Measurements from ENCODE around the gene CCNL2. TPM values are rescaled to one million over a fixed set of nuclear protein-coding genes. Genes with fewer than 3 reads are reported as not detected.
"Not testable (repeated sequence)": the region's sequence is repeated elsewhere in the genome, so short reads cannot be mapped to it uniquely, and the experiment has no call there.

The CCNL2 gene
- total RNA-seq, 1 donor from 2014 or later = 46.1 TPM

DNA sequence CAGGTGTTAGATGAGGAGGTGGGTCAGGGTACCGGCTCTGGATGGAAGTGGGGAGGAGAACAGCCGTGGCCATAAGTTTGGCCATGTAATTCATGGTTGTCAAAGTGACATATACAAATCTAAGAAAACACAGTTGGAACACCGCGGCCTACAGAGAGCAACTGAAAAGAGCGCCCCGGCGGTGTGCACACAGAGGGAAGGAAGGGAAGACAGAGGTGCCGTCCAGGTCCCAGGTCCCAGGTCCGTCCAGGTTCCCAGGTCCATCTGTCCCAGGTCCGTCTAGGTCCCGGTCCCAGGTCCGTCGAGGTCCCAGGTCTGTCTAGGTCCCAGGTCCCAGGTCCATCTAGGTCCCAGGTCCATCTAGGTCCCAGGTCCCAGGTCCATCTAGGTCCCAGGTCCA, 12.5 kb upstream of the CCNL2 start:
- TF ChIP-seq, protein P1, sequence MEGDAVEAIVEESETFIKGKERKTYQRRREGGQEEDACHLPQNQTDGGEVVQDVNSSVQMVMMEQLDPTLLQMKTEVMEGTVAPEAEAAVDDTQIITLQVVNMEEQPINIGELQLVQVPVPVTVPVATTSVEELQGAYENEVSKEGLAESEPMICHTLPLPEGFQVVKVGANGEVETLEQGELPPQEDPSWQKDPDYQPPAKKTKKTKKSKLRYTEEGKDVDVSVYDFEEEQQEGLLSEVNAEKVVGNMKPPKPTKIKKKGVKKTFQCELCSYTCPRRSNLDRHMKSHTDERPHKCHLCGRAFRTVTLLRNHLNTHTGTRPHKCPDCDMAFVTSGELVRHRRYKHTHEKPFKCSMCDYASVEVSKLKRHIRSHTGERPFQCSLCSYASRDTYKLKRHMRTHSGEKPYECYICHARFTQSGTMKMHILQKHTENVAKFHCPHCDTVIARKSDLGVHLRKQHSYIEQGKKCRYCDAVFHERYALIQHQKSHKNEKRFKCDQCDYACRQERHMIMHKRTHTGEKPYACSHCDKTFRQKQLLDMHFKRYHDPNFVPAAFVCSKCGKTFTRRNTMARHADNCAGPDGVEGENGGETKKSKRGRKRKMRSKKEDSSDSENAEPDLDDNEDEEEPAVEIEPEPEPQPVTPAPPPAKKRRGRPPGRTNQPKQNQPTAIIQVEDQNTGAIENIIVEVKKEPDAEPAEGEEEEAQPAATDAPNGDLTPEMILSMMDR (IDR thresholded peaks at IDR 0.05; ENCODE audit: borderline replicate concordance) = no peak
- Histone ChIP-seq H3K4me3 (no peak overlapping the region), H3K4me1 (peaks cover 30% of the 10 kb centered on the region), H3K27ac (replicated peaks) (no peak overlapping the region), H3K9me3 (replicated peaks) (no peaks in the 10 kb centered on the region), H3K36me3 (no peaks in the 10 kb centered on the region), H3K27me3 (ENCODE audit: low read depth) (no peaks in the 10 kb centered on the region)
- intact Hi-C loops (cut with micrococcal nuclease) = no loop called here
- DNase-seq = no peak

DNA sequence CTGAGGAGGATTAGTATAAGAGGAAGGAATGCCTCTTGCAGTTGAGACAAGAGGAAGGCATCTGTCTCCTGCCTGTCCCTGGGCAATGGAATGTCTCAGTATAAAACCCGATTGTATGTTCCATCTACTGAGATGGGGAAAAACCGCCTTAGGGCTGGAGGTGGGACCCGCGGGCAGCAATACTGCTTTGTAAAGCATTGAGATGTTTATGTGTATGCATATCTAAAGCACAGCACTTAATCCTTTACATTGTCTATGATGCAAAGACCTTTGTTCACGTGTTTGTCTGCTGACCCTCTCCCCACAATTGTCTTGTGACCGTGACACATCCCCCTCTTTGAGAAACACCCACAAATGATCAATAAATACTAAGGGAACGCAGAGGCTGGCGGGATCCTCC, 11.1 kb upstream of the CCNL2 start:
- H3K27me3 ChIP-seq (ENCODE audit: low read depth); DNase-seq; H3K36me3 ChIP-seq; H3K4me3 ChIP-seq; H3K27ac ChIP-seq (replicated peaks); H3K9me3 ChIP-seq (replicated peaks); intact Hi-C loops (cut with micrococcal nuclease): not testable (repeated sequence)
- H3K4me1 ChIP-seq = peaks cover 44% of the 10 kb centered on the region

DNA sequence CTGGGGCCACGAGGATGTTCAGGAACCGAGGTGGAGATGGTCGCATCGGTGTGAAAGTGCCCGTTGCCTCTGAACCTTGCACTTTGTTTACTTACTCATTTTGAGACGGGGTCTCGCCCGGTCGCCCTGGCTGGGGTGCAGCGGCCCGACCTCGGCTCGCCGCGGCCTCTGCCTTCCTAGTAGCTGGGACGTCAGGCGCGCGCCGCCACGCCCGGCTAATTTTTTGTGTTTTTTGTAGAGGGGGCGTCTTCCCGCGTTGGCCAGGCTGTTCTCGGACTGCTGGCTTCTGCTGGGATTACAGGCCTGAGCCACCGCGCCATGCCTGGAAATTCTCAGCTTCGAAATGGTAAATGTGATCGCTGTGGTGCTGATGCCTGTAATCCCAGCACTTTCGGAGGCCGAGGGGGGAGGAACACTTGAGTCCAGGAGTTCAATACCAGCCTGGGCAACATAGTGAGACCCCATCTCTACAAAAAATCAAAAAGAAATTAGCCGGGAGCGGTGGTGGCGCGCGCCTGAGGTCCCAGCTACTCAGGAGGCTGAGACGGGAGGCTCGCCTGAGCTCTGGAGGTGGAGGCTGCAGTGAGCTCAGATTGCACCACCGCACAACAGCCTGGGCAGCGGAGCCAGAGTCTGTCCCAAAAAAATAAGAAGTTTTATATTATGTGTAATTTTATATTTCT, 8.6 kb upstream of the CCNL2 start:
- H3K27me3 ChIP-seq (ENCODE audit: low read depth) = no peaks in the 10 kb centered on the region
- H3K27ac ChIP-seq (replicated peaks) = peak overlapping the region; percentile 90
- DNase-seq = no peak
- peak overlapping the region; percentile 90 for H3K4me3 ChIP-seq
- H3K4me1 ChIP-seq = peaks cover 53% of the 10 kb centered on the region
- H3K9me3 ChIP-seq (replicated peaks) = no peaks in the 10 kb centered on the region
- TF ChIP-seq, protein P1 (IDR thresholded peaks at IDR 0.05; ENCODE audit: borderline replicate concordance) = no peak
- H3K36me3 ChIP-seq = peaks cover 30% of the 10 kb centered on the region
- intact Hi-C loops (cut with micrococcal nuclease) = no loop called here

DNA sequence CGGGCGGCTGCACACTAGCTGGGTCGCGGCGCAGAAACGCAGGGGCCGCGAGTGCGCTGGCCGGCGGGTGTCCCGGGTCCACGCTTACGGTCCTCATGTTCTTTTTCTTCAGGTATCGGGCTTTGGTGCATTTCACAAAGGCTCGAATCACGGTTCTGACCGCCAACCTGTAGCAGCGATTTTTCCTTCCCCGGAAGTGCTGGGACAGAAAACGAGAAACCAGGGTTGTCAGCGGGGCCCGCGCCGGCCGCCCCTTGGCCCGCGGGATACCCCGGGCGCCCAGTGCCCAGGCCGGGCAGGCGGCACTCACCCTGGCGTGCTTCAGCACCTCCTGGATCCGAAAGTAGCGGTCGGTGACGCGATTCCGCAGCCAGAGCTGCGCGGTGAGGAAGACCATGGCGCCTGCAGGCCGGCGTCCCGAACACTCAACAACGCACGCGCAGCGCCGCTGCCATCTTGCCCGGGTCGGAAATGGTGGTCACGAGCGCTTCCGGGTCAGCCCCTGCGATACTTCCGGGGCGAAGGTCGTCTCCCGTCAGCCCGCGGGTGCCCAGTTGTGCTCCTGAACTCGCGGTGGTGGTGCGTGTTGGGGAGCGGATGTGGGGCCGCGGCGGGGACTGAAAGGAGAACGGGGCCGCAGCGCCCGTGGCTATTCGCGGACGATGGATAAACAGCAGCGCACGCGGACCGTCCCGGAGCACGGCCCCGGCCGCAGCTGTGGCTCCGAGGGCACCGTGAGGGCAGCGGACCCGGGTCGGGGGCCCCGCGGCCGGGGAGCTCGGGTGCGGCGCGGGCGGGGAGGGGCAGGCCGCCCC, 7.9 kb upstream of the CCNL2 start, which contains the start of gene MRPL20:
Gene MRPL20, minus strand, starts transcription at position 473 of the 815 bp plus-strand sequence. Its CDS starts 76 bp downstream, at position 397.
- H3K36me3 ChIP-seq = peaks cover 38% of the 10 kb centered on the region
- H3K4me1 ChIP-seq = peaks cover 57% of the 10 kb centered on the region
- no peaks in the 10 kb centered on the region for H3K27me3 ChIP-seq (ENCODE audit: low read depth)
- intact Hi-C loops (cut with micrococcal nuclease) = no loop called here
- peak; percentile 95 for DNase-seq
- H3K9me3 ChIP-seq (replicated peaks) = no peaks in the 10 kb centered on the region
- H3K4me3 ChIP-seq = peak within 1 kb of the TSS; percentile 90
- peak within 1 kb of the TSS; percentile 90 for H3K27ac ChIP-seq (replicated peaks)
- TF ChIP-seq, protein P1 (IDR thresholded peaks at IDR 0.05; ENCODE audit: borderline replicate concordance) = no peak

DNA sequence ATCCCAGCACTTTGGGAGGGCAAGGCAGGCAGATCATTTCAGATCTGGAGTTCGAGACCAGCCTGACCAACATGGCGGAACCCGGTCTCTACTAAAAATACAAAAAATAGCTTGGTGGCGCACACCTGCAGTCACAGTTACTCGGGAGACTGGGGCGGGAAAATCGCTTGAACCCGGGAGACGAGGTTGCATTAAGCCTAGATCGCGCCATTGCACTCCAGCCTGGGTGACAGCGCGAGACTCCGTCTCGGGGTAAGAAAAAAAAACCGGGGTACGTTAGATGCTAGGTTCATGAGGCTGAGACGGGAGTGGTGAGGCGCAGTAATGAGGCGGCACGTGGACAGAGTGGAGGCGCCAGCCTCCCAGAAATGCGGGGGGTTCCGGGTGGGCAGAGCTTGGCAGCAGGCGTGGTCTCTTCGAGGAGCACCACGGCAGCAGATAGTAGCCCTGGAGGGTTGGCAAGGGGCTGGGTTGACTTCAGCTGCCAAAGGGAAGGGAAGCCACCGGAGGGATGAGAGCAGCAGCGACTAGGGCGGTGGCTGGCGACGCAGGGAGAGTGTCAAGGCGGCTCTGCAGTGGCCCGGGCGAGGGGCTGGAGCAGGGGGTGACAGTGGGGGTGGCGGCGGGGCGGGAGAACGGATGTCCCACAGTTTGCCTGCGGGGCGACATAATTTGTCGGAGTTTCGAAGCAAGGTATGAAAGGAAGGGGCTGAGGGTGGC, 7.1 kb upstream of the CCNL2 start:
- Histone ChIP-seq H3K4me3 (peak overlapping the region; percentile 90), H3K4me1 (peaks cover 60% of the 10 kb centered on the region), H3K36me3 (peaks cover 45% of the 10 kb centered on the region), H3K27ac (replicated peaks) (peak overlapping the region; percentile 90), H3K9me3 (replicated peaks) (no peaks in the 10 kb centered on the region), H3K27me3 (ENCODE audit: low read depth) (no peaks in the 10 kb centered on the region)
- intact Hi-C loops (cut with micrococcal nuclease) = no loop called here
- TF ChIP-seq, protein P1 (IDR thresholded peaks at IDR 0.05; ENCODE audit: borderline replicate concordance) = no peak
- no peak for DNase-seq
